Erythroblast (primary cell): ENCODE data around the gene MRPS5.
"Not testable (repeated sequence)": the region's sequence is repeated elsewhere in the genome, so short reads cannot be mapped to it uniquely, and the experiment has no call there.

ENCODE experiments used
- DNase-seq, 2 experiments: peaks; one replicate each; lab custom pipeline; 2025; lab: John Stamatoyannopoulos, UW
- GATA1 ChIP-seq: IDR thresholded peaks from 2 replicates; pipeline ENCODE4 v1.6.1; 2011; ENCODE audit warnings: low read depth, mild to moderate bottlenecking, control low read depth, low read length, moderate library complexity
- POLR2A ChIP-seq: IDR thresholded peaks from 2 replicates; pipeline ENCODE4 v1.6.1; 2011; ENCODE audit warnings: mild to moderate bottlenecking, low read length

The MRPS5 gene

DNA sequence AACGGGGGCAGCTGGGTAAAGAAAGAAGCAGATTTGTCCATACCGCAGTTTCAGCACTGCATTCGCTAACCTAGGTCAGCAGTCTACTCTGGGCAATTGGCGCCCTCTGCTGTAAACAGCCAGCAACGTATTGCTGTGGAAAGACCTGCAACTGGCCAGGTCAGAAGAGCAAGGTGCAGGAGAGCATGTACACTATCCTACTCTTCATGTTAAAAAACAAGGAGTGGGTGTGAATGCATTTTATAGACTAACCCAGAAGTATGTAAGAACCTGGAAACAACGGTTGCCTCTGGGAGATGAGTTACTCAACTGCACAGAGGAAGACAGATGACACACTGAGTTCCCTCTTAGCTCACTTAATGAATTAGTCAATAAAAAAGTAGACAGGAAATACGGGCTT is 6.2 kb downstream of the MRPS5 start:
- TF ChIP-seq GATA1: no peak
- no peak for TF ChIP-seq POLR2A
- peak; percentile 70 to 77 for DNase-seq

DNA sequence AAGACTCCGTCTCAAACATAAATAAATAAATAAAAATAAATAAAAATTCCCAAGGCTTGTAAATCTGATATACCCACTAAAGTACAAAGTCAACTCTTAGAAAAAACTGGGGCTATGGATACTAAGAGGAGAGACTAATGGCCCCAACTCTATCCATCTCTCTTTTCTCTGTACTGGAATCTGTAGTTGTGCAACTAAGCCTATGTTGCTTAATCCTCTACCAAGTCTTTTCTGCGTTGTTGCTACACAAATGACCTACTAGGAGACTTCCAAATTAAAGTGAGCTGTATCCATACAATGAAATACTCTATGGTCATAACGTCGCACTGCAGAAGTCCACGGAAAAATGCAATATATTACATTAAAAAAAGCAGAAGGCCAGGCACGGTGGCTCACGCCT is 8.1 kb downstream of the MRPS5 start:
- no peak for DNase-seq
- no peak for TF ChIP-seq POLR2A
- no peak for TF ChIP-seq GATA1

DNA sequence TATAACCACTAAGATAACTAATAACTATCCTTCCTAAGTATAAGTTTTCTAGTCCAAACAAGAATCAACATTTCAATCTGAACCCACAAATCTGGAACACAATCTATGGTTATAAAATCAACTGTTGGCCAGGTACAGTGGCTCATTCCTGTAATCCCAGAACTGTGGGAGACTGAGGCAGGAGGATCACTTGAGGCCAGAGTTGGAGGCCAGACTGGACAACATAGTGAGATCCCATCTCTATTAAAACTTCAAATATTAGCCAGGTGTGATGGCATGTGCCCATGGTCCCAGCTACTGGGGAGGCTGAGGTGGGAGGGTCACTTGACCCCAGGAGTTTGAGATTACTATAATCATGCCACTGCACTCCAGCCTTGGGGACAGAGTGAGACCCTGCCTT is 11.2 kb downstream of the MRPS5 start:
- DNase-seq: no peak
- TF ChIP-seq GATA1 (no peak), POLR2A (no peak)

DNA sequence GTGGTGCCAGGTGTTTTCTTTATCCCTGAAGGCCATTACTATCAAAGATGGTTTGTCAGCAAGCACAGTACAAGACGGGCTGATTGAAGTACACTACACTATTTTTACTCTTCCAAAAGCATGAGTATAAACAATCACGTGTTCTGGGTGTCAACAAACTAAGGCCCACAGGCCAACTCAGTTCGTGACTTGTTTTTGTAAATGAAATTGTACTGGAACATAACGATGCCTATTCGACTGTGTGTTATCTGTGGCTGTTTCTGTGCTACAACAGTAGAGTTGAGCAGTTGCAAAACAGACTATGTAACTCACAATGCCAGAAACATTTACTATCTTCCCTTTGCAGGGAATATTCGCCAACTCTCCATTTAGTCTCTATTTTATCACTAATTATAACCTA is 12.3 kb downstream of the MRPS5 start:
- no peak for DNase-seq
- TF ChIP-seq GATA1: no peak
- no peak for TF ChIP-seq POLR2A

DNA sequence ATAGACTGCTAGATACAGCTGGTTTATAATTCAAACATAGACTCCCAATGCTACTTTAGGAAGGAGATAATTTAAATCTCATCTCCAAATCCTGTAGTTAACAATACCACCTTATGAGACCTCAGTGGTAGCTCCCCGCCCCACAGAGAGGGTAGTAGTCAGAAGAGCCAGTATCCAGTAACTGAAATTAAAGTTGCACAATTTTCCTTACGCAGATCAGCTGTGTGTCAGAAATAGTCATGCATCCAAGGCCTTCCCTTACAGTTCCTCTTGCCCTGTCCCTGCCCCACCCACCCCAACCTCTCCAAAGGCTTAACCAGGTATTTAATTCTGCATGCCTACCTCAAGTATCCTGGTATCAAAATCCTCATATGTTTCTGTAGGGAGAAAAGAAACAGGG is 15.5 kb downstream of the MRPS5 start:
- DNase-seq: no peak
- TF ChIP-seq POLR2A: no peak
- TF ChIP-seq GATA1: no peak

DNA sequence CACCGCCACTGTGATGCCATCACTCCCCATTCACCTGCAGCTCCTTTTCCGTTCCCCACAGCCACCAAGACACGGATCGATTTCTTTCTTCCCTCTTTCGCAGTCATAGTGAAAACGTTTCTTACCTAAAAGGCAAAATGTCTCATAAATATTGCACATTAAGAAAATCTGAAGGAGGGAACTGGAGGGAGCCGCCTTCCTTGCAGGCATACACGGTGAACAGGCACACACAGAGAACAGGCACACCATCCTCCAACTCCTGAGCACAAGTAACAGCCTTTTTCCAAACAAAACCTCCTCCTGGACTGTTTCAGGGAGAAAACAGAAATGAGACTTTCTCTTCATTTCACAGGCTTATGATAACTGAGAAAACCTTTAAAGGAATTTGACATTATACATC is 17.0 kb downstream of the MRPS5 start:
- no peak for TF ChIP-seq GATA1
- TF ChIP-seq POLR2A: no peak

DNA sequence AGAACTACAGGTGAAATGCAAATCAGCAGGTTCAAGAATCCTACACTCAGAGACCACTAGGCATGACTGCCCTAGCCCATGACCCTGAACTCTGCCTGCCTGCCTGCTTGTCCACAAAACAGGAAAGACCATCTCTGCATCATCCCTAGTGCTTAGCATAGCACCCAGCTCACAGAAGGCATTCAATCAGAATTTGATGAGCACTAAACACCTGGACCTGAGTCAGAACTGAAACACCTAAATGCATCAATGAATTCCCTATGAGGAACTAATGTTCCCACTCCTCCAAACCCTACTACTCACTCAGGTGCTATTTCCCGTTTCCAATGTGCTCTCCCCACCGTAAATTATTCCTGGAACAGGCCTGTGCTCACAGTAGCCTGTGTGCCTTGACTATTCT is 21.7 kb downstream of the MRPS5 start:
- no peak for TF ChIP-seq POLR2A
- TF ChIP-seq GATA1: no peak
- no peak for DNase-seq

More for the DNA sequence above, 17.0 kb downstream of the MRPS5 start:
- DNase-seq: no peak

DNA sequence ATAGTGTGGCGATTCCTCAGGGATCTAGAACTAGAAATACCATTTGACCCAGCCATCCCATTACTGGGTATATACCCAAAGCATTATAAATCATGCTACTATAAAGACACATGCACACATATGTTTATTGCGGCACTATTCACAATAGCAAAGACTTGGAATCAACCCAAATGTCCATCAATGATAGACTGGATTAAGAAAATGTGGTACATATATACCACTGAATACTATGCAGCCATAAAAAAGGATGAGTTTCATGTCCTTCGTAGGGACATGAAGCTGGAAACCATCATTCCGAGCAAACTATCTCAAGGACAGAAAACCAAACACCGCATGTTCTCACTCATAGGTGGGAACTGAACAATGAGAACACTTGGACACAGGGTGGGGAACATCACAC is 23.3 kb downstream of the MRPS5 start:
- not testable (repeated sequence) for DNase-seq

DNA sequence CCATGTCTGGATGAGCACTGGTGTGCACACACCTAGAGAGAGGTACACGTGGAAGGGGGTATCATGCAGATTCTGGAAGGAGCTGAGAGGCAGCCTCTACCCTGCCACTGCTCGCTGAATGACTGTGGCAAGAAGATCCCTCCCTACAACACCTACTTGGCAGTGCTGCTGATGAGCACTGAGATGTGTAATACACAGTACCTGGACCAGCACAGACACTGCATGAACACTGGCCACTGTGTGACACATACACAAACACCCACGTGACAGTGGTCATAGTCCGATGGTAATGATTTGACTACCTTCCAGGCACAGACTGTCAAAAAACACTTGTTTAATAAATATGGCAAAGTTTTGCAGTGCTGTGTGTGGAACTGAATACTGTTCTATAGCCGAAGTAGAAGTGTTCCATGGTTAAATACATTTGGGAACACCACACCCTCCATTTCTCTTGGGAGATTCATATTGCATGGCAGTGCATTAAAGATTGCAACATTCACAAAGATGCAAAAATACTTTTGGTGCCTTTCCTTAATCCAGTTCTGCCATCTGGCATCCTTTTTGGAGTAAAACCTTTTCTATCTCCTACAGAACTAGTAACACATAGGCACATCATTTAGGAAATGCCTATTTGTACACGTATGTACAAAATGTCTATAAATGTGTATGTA is 29.6 kb downstream of the MRPS5 start:
- no peak for DNase-seq
- TF ChIP-seq POLR2A (no peak), GATA1 (no peak)

DNA sequence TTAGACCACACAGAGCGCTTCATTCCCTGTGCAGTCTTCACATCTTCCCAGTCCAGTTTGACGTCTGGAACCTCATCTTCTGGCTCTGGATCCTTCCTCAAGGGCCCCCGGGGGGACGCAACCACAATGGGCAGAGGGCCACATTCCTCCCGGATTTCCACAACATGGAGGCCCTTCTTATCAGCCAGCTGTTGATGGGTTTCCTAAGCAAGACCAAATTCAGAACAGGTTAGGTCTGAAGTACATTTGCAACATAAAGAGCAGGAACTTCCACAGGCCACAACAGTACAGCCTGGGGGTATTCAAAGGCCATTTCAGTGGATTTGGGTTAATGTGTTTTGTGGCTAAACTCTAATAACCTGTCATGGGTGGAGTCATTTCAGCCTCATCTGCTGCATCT is 34.2 kb downstream of the MRPS5 start:
- DNase-seq: no peak
- TF ChIP-seq POLR2A: no peak
- no peak for TF ChIP-seq GATA1

DNA sequence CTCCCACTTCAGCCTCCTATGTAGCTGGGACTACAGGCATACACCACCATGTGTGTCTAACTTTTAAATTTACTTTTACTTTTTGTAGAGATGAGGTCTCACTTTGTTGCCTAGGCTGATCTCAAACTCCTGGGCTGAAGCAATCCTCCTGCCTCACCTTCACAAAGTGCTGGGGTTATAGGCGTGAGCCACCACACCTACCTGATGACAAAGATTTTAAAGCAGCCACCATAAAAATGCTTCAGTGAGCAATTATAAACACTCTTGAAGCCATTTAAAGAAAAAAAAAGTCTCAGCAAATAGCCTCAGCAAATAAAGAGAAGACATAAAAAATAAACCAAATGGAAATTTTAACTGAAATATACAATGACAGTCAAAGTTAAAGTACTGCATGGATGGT is 35.6 kb downstream of the MRPS5 start:
- TF ChIP-seq GATA1: no peak
- TF ChIP-seq POLR2A: no peak
- DNase-seq: no peak

DNA sequence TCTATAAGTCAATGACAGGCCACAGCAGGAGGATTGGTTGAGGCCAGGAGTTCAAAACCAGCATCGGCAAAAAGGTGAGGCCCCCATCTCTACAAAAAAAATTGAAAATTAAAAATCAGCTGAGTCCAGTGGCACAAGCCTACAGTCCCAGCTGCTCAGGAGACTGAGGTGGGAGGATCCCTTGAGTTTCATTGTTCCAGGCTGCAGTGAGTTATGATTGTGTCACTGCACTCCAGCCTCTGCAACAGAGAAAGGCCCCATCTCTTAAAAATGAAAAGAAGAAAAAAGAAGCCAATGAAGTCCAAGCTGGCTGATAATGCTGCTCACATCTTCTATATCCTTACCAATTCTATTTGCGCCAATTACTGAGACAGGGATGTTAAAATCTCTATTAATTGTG is 39.1 kb downstream of the MRPS5 start:
- TF ChIP-seq POLR2A: no peak
- TF ChIP-seq GATA1: no peak
- no peak for DNase-seq

DNA sequence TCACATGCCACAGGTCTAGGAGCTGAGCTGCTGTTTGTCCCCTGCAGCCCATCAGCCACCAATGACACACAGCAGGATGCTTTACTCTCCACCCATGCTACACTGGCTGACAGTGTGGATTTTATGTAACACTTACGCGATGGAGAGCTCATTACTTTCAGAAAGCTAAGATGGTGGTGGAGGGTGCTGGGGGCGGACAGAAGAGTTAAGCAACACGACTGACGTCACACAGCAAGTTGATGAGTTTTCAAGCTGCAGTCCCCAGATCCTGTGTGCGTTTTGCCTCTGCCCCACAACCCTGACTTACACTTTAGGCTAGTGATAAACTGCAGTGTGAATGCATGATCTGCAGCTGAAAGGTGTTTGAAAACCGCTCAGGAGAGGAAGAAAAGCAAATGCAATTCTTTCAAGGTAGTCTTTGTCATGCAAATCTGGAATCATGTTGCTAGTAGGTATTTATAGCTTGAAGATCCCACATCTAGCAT is 42.4 kb downstream of the MRPS5 start:
- DNase-seq: no peak
- no peak for TF ChIP-seq GATA1
- TF ChIP-seq POLR2A: no peak

DNA sequence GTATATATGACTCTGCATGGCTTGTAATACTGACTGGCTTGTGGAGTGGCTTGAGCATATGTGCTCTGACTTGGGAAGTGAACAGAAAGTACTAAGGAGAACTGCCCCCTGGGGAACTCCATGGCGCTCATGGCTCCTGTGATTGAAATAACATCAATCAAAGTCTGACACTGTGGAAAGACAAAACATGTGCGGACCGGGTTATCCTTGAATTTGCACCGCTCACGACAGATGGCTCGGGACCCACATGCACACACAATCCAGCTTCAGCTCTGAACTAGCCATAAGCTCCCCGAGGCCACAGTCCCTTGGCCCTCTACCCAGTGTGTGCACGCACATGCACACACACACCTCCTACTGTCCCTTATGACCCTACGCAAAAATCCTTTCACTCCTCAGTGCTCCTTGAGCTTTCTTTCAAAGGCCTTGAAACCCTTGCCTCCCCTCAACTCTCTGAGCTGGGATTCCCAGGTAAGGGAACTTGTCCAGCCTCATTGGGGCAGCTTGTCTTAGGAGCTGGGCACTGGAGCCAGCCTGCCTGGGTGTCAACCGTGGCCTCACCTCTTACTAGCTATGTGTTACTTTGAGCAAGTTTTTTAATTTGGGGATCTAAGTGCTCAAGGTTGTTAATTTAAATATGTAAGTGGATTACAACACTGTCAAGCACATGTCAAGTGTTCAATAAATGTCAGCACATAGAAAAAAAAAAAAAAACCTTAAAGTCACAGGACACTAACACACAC is 43.6 kb downstream of the MRPS5 start:
- DNase-seq: no peak
- TF ChIP-seq GATA1: no peak
- TF ChIP-seq POLR2A: no peak

DNA sequence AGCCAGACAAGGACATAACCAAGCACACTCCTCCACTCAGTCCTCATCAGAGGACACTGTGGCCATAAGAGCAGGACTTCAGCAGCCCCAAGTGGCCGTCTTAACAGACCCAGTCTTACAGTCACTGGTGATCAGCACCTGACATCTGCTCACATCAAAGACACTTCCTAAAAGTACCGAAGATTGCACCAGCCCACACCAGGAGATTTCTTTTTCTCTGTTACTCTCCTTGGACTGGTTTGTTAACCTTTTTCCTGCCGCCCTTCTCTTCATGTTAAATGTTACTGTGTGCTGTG is 44.1 kb downstream of the MRPS5 start:
- peak in 1 of 2 experiments; percentile 6 for DNase-seq
- TF ChIP-seq POLR2A (no peak), GATA1 (no peak)
